ENCODE results near the gene TRPV5.

Gene TRPV5

DNA sequence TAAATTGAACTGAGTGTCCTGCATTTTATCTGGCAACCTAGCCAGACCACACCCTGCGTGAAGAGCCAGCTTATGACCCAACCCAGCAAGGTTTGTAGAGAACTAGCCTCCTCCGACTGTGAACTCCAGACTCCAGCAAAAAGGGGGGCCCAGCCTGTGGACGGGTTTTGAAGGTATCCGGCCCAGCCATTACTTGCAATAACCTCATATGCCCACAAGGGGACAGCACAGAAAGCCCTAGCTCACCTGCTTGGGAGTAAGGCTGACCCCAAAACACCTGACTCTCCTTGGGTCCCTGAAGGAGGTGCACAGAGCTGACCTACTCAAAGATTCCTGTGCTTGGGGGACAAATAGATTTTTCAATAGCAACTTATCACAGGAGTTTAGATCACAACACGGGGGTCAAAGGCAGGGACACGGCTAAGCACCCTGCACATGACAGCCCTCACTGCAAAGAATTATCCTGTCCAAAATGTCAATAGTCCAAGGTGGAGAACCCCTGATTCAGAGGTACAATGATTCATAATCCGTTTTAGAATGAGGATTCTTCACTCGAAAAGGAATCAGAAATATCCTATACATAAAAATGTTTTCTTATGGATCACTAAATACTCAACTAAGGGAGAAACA lies 52.6 kb downstream of the TRPV5 start:
- H3K4me3 ChIP-seq (ENCODE audit: control insufficient read depth, low read depth, low read length) = no peak overlapping the region
- TF ChIP-seq, protein P1, sequence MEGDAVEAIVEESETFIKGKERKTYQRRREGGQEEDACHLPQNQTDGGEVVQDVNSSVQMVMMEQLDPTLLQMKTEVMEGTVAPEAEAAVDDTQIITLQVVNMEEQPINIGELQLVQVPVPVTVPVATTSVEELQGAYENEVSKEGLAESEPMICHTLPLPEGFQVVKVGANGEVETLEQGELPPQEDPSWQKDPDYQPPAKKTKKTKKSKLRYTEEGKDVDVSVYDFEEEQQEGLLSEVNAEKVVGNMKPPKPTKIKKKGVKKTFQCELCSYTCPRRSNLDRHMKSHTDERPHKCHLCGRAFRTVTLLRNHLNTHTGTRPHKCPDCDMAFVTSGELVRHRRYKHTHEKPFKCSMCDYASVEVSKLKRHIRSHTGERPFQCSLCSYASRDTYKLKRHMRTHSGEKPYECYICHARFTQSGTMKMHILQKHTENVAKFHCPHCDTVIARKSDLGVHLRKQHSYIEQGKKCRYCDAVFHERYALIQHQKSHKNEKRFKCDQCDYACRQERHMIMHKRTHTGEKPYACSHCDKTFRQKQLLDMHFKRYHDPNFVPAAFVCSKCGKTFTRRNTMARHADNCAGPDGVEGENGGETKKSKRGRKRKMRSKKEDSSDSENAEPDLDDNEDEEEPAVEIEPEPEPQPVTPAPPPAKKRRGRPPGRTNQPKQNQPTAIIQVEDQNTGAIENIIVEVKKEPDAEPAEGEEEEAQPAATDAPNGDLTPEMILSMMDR (IDR thresholded peaks at IDR 0.05; ENCODE audit: control insufficient read depth, insufficient read depth, low read depth, low read length, missing control alignments) = peak; percentile 77
- DNase-seq (ENCODE audit: low read depth) = no peak

DNA sequence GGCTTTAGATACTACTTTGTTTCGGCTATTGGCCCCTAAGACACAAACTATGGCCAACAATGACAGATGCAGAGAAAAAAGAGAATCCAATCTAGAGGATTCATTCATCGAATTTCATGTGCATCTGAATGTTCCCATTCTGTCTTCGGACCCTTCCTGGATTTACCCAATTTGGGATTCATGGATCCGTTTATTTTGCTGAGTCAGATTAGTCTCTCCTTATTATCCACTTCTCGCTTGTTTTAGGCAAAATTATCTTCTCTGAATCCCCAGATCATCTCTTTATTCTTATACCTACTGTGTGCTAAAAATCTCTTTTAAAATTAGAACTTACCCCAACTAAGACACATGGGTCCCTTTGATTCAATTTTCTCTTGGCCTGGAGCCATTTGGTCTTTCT lies 54.5 kb downstream of the TRPV5 start:
- H3K4me3 ChIP-seq (ENCODE audit: control insufficient read depth, low read depth, low read length) = no peak overlapping the region
- DNase-seq (ENCODE audit: low read depth) = no peak
- TF ChIP-seq, protein P1 (IDR thresholded peaks at IDR 0.05; ENCODE audit: control insufficient read depth, insufficient read depth, low read depth, low read length, missing control alignments) = no peak

DNA sequence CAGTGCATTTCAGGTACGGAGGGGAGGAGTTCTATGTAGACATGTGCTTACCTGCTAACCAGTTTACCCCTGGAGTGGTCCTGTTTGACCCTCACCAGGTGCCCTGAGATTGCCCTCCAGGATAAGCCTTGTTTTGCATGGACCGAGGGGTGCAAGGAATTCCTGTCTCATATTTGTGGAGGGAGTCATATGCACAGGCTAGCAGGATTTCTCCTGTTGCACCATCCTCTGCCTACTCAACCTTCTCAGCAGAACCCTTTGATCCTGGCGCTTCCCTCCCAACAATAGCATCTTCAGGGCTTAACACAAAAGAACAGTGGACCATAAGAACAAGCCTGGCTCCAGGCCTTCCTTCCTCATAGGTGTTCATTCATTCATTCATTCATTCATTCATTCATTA lies 55.2 kb downstream of the TRPV5 start:
- no peak overlapping the region for H3K4me3 ChIP-seq (ENCODE audit: control insufficient read depth, low read depth, low read length)
- TF ChIP-seq, protein P1 (IDR thresholded peaks at IDR 0.05; ENCODE audit: control insufficient read depth, insufficient read depth, low read depth, low read length, missing control alignments) = no peak
- no peak for DNase-seq (ENCODE audit: low read depth)

DNA sequence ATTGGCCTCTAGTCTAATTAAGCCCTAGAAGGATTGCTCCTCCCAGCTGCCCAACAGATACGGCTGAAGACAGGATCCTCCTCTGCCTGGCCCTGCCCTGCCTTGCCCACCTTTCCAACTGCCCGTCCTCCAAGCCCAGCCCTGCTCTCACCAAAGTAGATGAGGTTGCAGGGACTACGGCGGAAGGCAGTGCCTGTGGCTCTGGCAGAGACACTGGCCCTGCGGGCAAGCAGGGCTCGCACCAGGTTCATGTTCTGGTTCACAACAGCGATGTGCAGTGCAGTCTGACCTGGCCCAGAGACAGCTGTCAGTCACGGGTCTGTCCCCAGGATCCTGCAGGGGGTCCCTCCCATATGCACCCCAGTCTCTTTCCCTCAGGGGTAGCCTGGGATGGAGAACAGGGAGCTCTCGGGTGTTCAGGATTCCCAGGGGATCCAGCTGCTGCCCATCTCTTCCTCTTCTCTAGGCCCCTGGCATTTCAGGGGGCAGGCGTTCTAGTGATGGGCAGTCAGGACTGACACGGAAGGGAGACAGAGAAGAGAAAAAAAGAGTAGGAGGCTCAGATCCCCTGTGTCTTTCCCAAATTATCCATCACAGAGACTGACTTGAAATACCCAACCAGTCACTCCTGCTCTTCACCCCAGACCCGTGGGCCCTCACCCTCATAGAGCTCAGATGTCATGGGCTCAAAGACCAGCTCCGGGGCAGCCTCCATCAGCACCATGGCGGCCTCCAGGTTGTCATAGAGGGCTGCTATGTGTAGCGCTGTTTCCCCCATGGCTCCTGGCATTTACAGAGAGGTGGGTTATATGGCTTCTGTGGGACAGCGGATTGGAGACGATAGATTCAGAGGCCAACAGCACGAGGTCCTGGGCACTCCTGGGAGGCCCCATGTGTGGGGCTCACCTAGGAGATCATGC lies 56.3 kb downstream of the TRPV5 start:
- TF ChIP-seq, protein P1 (IDR thresholded peaks at IDR 0.05; ENCODE audit: control insufficient read depth, insufficient read depth, low read depth, low read length, missing control alignments) = no peak

DNA sequence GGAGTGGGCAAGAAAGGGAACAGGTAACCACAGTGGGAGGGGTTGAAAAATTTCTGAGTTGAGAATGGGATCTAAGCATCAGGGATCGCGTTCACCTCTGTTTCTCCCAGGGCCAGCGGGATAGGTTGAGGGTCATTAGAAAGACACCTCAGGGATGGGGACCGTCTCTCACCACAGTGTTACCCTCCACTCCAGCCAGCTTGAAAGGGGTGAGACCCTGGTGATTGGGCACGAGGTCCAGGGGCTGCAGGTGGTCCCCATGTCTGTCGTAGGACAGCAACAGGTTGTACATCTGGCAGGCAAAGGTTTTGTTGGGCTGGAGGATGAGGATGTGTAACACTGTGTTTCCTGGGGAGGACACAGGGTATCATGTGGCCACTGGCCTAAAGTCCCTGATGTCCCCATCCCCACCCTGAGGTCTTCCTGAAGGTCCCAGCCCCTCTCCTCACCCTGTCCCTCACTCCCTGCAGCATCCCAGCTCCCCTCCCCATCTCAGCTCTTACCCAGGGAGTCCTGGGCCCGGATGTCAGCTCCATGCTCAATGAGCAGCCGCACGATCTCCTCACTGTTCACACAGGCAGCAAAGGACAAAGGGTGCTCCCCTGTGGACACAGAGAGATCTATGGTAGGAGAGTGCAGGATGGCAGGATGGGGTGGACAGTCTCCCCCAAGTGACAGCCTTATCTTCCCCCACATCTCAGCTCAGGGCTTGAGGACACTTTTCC lies 57.1 kb downstream of the TRPV5 start:
- DNase-seq (ENCODE audit: low read depth) = no peak
- H3K4me3 ChIP-seq (ENCODE audit: control insufficient read depth, low read depth, low read length) = no peak overlapping the region
- TF ChIP-seq, protein P1 (IDR thresholded peaks at IDR 0.05; ENCODE audit: control insufficient read depth, insufficient read depth, low read depth, low read length, missing control alignments) = no peak

More for the DNA sequence above, 56.3 kb downstream of the TRPV5 start:
- no peak for DNase-seq (ENCODE audit: low read depth)
- no peak overlapping the region for H3K4me3 ChIP-seq (ENCODE audit: control insufficient read depth, low read depth, low read length)

DNA sequence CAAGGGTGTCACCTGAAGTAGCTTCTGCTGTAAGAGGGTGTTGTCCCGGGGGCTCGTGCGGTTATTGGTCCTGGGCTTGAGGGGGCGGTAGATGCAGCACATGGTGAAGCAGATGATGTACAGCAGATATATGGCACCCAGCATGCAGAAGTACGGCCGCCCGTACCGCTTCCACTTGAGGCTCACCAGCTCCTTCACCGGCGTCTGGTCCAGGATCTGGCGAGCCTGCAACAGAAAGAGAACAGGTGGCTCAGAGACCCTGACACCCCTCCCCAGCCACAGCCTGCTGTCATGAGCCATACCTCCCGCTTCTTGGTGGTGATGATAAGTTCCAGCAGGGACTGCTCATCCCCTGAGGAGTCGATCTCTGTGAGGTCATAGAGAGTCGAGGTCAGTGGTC lies 58.1 kb downstream of the TRPV5 start:
- no peak for DNase-seq (ENCODE audit: low read depth)
- TF ChIP-seq, protein P1 (IDR thresholded peaks at IDR 0.05; ENCODE audit: control insufficient read depth, insufficient read depth, low read depth, low read length, missing control alignments) = no peak
- H3K4me3 ChIP-seq (ENCODE audit: control insufficient read depth, low read depth, low read length) = no peak overlapping the region

All from AG09309 (cell line).